H1 (cell line): ENCODE measurements around the gene DAB2IP.

ENCODE experiments used
- EZH2 ChIP-seq: fragments of 200-600 bp; sonication (generic); IDR thresholded peaks from 2 replicates; pipeline ENCODE4 v1.7.1; 2012; ENCODE audit warnings: low read depth, mild to moderate bottlenecking, moderate library complexity, low read length, inconsistent platforms; ENCODE audit not compliant: severe bottlenecking
- GTF2F1 ChIP-seq: IDR thresholded peaks from 2 replicates; pipeline ENCODE4 v1.6.1; 2012; ENCODE audit warnings: low read depth, low read length, improper control_type of control experiment, borderline replicate concordance
- JUN ChIP-seq: IDR thresholded peaks from 2 replicates; pipeline ENCODE4 v1.6.1; 2011; ENCODE audit warnings: low read depth, mild to moderate bottlenecking, improper control_type of control experiment, low read length
- MAX ChIP-seq: IDR thresholded peaks from 2 replicates; pipeline ENCODE4 v1.6.1; 2012; ENCODE audit warnings: inconsistent platforms
- POLR2A ChIP-seq, 2 experiments: IDR thresholded peaks; 1 replicate in 1 of 2; 2 replicates in 1 of 2; pipeline ENCODE4 v1.6.1; 2011; ENCODE audit warnings: low read depth in 2 of 2, low read length in 2 of 2, mild to moderate bottlenecking in 2 of 2; ENCODE audit errors: control extremely low read depth in 1 of 2
- TAF1 ChIP-seq: IDR thresholded peaks from 2 replicates; pipeline ENCODE4 v1.6.1; 2011; ENCODE audit warnings: mild to moderate bottlenecking, low read depth, low read length
- TAF7 ChIP-seq: optimal IDR thresholded peaks from 2 replicates; pipeline ENCODE3; 2011; ENCODE audit warnings: low read depth, mild to moderate bottlenecking, inconsistent platforms, low read length, moderate library complexity, borderline replicate concordance
- TF ChIP-seq, protein P1 (sequence below), 3 experiments: IDR thresholded peaks; 1 replicate in 2 of 3; 2 replicates in 1 of 3; pipeline versions ENCODE4 v1.5.1 to v1.6.1; 2011; ENCODE audit warnings: low read length in 3 of 3, mild to moderate bottlenecking in 3 of 3, inconsistent platforms in 2 of 3, low read depth in 1 of 3, moderate library complexity in 1 of 3; ENCODE audit not compliant: insufficient read depth in 1 of 3; ENCODE audit errors: control extremely low read depth in 1 of 3

GRCh38 chr9:121640076-121640475, 11.4 kb upstream of the DAB2IP start:
- TF ChIP-seq POLR2A (IDR thresholded peaks at IDR 0.05; ENCODE audit: control extremely low read depth in 1 of 2, low read depth in 2 of 2, low read length in 2 of 2) = no peak
- TF ChIP-seq, protein P1, sequence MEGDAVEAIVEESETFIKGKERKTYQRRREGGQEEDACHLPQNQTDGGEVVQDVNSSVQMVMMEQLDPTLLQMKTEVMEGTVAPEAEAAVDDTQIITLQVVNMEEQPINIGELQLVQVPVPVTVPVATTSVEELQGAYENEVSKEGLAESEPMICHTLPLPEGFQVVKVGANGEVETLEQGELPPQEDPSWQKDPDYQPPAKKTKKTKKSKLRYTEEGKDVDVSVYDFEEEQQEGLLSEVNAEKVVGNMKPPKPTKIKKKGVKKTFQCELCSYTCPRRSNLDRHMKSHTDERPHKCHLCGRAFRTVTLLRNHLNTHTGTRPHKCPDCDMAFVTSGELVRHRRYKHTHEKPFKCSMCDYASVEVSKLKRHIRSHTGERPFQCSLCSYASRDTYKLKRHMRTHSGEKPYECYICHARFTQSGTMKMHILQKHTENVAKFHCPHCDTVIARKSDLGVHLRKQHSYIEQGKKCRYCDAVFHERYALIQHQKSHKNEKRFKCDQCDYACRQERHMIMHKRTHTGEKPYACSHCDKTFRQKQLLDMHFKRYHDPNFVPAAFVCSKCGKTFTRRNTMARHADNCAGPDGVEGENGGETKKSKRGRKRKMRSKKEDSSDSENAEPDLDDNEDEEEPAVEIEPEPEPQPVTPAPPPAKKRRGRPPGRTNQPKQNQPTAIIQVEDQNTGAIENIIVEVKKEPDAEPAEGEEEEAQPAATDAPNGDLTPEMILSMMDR (IDR thresholded peaks at IDR 0.05; ENCODE audit: control extremely low read depth in 1 of 3, insufficient read depth in 1 of 3, low read depth in 1 of 3, low read length in 3 of 3) = peak; percentile 58 to 69 (median 62)
- TF ChIP-seq TAF7 = no peak
- no peak for TF ChIP-seq TAF1
- no peak for TF ChIP-seq JUN
- TF ChIP-seq GTF2F1 = no peak
- TF ChIP-seq EZH2 = no peak
- TF ChIP-seq MAX = no peak
